HG03432 (cell line): ENCODE data around the gene CCDC60.

ENCODE experiments used
- ATAC-seq: cut with Tn5 transposase; IDR thresholded peaks from one replicate; pipeline ENCODE4 v1.9.1; 2021; ENCODE audit warnings: mild to moderate bottlenecking, moderate library complexity; ENCODE audit not compliant: unreplicated experiment

Gene CCDC60

GRCh38 chr12:119381471-119382235 is 47.1 kb downstream of the CCDC60 start:
- no peak for ATAC-seq

- no peak for ATAC-seq
Measured at GRCh38 chr12:119383206-119383605, 48.7 kb downstream of the CCDC60 start.

DNA sequence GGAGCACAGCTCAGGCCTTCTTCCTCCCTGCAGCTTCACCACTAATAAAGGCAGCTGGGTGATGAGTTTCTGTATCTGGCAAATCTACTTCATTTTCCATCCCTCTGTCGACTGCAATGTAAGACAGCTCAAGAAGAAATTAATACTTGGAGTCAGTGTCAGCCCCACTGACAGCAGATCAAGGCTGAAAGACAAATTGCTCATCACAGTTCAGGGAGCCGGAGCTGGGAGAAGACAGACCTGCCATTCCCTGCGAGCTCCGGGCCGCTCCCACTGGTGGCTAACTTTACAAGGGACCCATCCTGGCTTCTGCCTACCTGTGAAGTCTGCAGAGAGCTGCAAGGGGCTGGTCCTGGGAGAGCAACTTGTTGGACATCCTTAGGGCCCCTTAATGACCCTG is 49.8 kb downstream of the CCDC60 start:
- ATAC-seq = no peak

- no peak for ATAC-seq
Measured at GRCh38 chr12:119385659-119386058, 51.1 kb downstream of the CCDC60 start.

- no peak for ATAC-seq
Measured at GRCh38 chr12:119389687-119390086, 55.2 kb downstream of the CCDC60 start.

GRCh38 chr12:119391673-119392072 is 57.1 kb downstream of the CCDC60 start:
- no peak for ATAC-seq

DNA sequence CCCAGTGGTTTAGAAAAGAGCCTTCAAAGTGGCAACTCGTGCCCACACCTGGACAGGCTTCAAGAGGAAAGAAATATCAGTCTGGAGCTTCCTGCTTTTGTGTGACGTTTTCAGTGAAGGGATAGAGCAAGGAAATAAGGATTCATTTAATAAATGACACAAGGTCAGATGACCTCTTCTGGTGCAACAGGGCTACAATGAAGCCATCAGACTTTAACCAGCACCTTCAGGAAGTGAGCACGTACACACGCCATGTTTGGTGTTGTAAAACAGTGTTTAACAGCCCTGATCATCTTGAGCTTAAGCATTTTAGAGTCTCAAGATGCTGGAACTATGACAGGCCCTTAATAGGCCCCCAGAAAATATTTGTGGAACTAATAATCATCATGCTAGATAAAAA is 59.1 kb downstream of the CCDC60 start:
- no peak for ATAC-seq

- no peak for ATAC-seq
Measured at GRCh38 chr12:119397540-119397939, 63.0 kb downstream of the CCDC60 start.

DNA sequence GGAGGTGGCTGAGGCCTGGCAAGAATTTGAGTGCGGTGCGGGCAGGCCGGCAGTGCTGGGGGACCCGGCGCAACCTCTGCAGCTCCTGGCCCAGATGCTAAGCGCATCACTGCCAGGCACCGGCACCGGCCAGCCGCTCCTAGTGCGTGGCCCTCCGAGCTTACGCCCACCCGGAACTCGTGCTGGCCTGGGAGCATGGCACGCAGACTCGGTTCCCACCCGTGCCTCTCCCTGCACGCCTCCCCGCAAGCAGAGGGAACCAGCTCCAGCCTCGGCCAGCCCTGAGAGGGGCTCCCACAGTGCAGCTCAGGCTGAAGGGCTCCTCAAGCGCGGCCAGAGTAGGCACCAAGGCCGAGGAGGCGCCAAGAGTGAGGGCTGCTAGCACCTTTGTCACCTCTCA is 63.7 kb downstream of the CCDC60 start:
- no peak for ATAC-seq

GRCh38 chr12:119399301-119399700 is 64.8 kb downstream of the CCDC60 start:
- ATAC-seq = no peak

DNA sequence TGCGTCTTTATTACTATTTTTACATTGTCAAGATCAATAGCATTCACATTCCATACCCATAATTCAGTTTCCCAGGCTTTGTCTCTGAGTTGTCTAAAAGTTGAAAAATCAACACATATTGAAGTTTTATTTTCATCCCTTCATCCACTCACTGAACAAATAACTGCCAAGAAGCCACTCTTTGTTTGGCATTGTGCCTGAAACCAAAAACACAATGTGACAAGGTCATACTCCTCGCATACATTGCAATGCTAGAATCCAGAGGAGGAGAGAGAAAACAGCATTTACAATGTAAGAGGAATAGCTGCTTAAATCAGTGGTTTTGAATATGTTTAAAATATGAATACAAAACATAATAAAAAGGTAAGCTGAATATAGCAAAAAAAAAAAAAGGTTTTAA is 71.8 kb downstream of the CCDC60 start:
- no peak for ATAC-seq

- no peak for ATAC-seq
Measured at GRCh38 chr12:119406811-119407210, 72.3 kb downstream of the CCDC60 start.

DNA sequence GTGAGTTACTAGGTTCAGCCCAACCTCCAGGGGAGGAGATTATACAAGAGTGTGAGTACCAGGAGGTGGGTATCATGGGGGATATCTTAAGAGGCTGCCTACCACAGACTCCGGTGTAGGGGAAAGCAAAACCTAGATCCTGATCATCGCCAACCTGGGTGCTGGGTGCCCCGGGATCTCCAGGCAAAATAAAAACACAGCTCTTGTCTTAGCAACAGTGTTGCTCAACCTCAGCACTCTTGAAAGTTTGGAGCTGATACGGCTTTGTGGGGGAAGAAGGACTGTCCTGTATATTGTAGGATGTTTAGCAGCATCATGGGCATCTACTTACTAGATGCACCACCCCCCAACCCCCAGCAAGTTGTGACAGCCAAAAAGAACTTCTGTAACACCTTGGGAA is 74.5 kb downstream of the CCDC60 start:
- no peak for ATAC-seq

DNA sequence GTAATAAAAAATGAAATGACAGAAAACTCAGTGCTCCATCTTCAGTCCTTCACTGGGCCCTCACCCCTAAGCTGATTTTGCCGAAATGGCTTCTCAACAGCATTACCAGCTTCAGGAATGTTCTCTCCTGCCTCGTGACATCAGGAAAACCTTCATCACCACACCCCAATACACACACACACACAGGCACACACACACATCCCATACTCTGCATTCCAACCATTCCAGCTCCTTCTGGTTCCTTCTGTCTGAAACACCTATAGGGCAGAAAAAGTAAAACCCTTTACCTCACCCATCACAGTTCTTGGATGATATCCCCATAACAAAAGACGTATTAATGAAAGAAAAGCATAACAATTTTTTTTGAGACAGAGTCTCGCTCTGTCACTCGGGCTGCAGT is 75.9 kb downstream of the CCDC60 start:
- no peak for ATAC-seq

DNA sequence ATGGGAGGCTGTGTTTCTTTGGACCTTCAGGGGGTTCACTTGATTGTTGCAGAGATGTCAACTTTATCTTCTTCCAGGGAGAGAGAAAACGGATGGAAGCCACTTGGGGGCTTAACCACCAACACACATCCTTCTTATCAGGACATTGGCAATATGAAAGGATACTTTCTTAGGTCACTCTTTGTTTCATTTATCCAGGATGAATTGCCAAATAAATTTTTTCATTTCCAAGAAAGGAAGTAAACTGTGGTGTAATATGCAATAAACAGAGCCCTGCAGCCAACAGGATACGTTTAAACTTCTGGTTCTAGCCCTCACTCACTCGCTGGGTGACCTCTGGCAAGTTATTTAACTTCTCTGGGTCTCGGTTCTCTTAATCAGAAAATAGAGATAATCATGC is 77.8 kb downstream of the CCDC60 start:
- no peak for ATAC-seq

- ATAC-seq = no peak
Measured at GRCh38 chr12:119412811-119413794, 78.6 kb downstream of the CCDC60 start.

DNA sequence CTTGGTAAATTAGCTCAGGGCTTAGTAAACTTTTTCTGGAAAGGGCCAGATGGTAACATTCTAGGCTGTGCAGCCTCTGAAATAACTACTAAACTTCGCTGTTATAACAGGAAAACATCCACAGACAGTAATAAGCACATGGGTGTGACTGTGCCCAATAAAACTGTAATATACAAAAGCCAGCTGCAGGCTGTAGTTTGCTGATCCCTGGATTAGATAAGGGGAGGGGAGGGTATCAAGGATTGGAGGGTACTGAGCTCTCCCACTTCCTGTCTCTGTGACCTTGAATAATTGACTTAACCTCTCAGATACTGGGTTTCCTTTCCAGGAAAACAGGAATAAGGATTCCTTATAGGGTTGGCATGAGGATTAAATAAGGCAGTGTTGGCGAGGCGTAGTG is 81.2 kb downstream of the CCDC60 start:
- no peak for ATAC-seq

DNA sequence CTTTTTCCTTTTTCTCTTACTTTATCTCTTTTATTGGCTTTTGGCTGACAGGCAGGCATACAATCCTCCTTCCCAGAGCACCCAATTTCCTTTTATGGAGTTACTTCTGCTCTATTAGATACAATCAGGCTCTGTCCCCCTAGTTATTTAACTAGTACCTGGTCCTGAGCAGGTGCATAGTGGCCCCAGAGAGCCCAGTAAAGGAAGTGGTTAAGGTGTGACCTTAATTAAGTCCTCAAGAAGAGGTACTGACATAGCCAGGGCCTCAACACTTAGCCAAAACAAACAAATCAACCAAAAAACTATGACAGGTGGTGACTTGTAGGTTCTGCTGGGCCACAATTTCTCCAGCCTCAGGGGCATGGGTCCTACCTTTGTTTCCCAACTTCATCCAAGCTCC is 82.9 kb downstream of the CCDC60 start:
- ATAC-seq = no peak

GRCh38 chr12:119419381-119419780 is 84.9 kb downstream of the CCDC60 start:
- ATAC-seq = no peak

- no peak for ATAC-seq
Measured at GRCh38 chr12:119423285-119423684, 88.8 kb downstream of the CCDC60 start.

GRCh38 chr12:119425623-119426022 is 91.1 kb downstream of the CCDC60 start:
- ATAC-seq = no peak

DNA sequence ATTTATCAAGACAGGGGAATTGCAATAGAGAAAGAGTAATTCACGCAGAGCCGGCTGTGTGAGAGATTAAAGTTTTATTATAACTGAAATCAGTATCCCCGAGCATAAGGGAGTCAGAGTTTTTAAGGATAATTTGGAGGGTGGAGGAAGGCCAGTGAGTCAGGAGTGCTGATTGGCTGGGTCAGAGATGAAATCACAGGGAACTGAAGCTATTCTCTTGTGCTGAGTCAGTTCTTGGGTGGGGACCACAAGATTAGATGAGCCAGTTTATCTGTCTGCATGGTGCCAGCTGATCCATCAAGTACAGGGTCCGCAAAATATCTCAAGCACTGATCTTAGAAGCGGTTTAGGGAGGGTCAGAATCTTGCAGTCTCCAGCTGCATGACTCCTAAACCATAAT is 96.6 kb downstream of the CCDC60 start:
- ATAC-seq = no peak
